ENCODE results near the gene SLC9A1. TPM values are rescaled to one million over a fixed set of nuclear protein-coding genes. Genes with fewer than 3 reads are reported as not detected.

Gene SLC9A1
- polyA plus RNA-seq, 3 donors: 19.4 to 28.0 (median 24.0) TPM

GRCh38 chr1:27057801-27058625 lies 96.9 kb downstream of the SLC9A1 start:
- peak in 2 of 11 donors; percentile 46 to 63 for DNase-seq (ENCODE audit: extremely low read depth in 1 of 11, low read depth in 9 of 11, low spot score in 4 of 11)

- DNase-seq (ENCODE audit: extremely low read depth in 1 of 11, low read depth in 9 of 11, low spot score in 4 of 11): no peak
Measured at GRCh38 chr1:27057389-27057788, 97.5 kb downstream of the SLC9A1 start.

GRCh38 chr1:27053977-27054753 lies 100.8 kb downstream of the SLC9A1 start:
- DNase-seq (ENCODE audit: extremely low read depth in 1 of 11, low read depth in 9 of 11, low spot score in 4 of 11): no peak

DNA sequence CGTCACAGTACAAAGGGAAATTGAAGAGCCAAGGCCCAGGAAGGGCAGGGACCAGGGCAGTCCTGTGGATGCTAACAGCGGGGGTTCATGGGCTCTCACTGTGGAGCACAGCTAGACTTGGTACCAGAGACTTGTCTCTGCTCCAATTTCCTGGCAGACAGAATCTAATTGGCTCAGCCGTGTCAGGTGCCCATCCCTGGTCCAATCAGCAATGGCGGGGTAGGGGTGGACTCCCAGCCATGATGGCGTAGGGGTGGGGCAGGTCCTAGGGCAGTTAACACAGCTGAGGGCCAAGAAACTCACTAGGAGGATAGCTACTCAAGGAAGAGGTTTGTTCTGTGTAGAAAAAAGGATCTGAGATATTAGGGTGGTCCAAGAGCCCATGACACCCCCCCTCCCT lies 102.4 kb downstream of the SLC9A1 start:
- no peak for DNase-seq (ENCODE audit: extremely low read depth in 1 of 11, low read depth in 9 of 11, low spot score in 4 of 11)

GRCh38 chr1:27049607-27050006 lies 105.3 kb downstream of the SLC9A1 start:
- DNase-seq (ENCODE audit: extremely low read depth in 1 of 11, low read depth in 9 of 11, low spot score in 4 of 11): no peak

DNA sequence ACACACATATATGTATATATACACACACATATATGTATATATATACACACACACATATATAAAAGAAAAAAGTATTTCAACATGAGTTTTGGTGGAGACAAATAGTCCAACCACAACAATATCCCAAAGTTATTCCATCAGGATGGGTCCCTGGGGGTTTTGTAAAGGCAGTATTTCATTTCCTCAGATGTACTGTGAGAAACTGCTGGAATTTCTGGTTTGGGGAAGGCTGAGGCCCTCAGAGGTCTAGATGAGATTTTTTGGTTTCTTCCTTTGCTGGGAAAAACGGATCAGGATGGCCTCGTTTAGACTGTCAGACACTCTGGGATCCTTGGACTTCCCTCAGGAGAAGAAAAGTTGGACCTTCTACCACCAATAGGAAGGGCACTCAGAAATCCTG lies 105.8 kb downstream of the SLC9A1 start:
- no peak for DNase-seq (ENCODE audit: extremely low read depth in 1 of 11, low read depth in 9 of 11, low spot score in 4 of 11)

Other genes with a start within 250 kb of the SLC9A1 start
- gene NR0B2, start 241.2 kb downstream of the SLC9A1 start, polyA plus RNA-seq (ENCODE audit: insufficient read length in 3 of 3): 1 to 10 TPM in 2 of 3 donors, under 1 TPM in 1; 0.72 to 1.3 (median 1.2) TPM
- gene NUDC, start 233.4 kb downstream of the SLC9A1 start, polyA plus RNA-seq (ENCODE audit: insufficient read length in 3 of 3): 100 to 1,000 TPM in 1 of 3 donors, 10 to 100 TPM in 2; 87.5 to 108 (median 92.3) TPM
- gene KDF1, start 194.7 kb downstream of the SLC9A1 start, polyA plus RNA-seq (ENCODE audit: insufficient read length in 3 of 3): 10 to 100 TPM in 2 of 3 donors, 1 to 10 TPM in 1; 8.0 to 10.4 (median 10.3) TPM
- gene TRNP1, start 161.4 kb downstream of the SLC9A1 start, polyA plus RNA-seq (ENCODE audit: insufficient read length in 3 of 3): 1 to 10 TPM; 4.6 to 5.4 (median 4.7) TPM
- gene TENT5B, start 142.3 kb downstream of the SLC9A1 start, polyA plus RNA-seq (ENCODE audit: insufficient read length in 3 of 3): 1 to 10 TPM in 1 of 3 donors, under 1 TPM in 2; 0.73 to 2.0 (median 0.78) TPM
- gene WDTC1, start 79.5 kb upstream of the SLC9A1 start, polyA plus RNA-seq (ENCODE audit: insufficient read length in 3 of 3): 10 to 100 TPM; 38.1 to 49.8 (median 46.8) TPM
- 10 to 100 TPM; 37.7 to 44.6 (median 41.6) TPM for gene TMEM222, start 167.0 kb upstream of the SLC9A1 start, polyA plus RNA-seq (ENCODE audit: insufficient read length in 3 of 3)
- 10 to 100 TPM in 2 of 3 donors, 1 to 10 TPM in 1; 7.6 to 15.7 (median 10.2) TPM for gene SYTL1, start 186.9 kb upstream of the SLC9A1 start, polyA plus RNA-seq (ENCODE audit: insufficient read length in 3 of 3)
- gene MAP3K6, start 211.8 kb upstream of the SLC9A1 start, polyA plus RNA-seq (ENCODE audit: insufficient read length in 3 of 3): 10 to 100 TPM in 2 of 3 donors, 1 to 10 TPM in 1; 9.7 to 11.6 (median 10.4) TPM
- gene FCN3, start 219.7 kb upstream of the SLC9A1 start, polyA plus RNA-seq (ENCODE audit: insufficient read length in 3 of 3): 1 to 10 TPM; 2.6 to 3.3 (median 2.9) TPM
- under 1 TPM; 0.22 to 0.47 (median 0.26) TPM for gene CD164L2, start 228.2 kb upstream of the SLC9A1 start, polyA plus RNA-seq (ENCODE audit: insufficient read length in 3 of 3)
- gene GPR3, start 237.5 kb upstream of the SLC9A1 start, polyA plus RNA-seq (ENCODE audit: insufficient read length in 3 of 3): 1 to 10 TPM in 2 of 3 donors, under 1 TPM in 1; 0.97 to 1.3 (median 1.1) TPM

Measured in renal cortex interstitium (tissue), 11 donors.